GM19395 (cell line): ENCODE data around the gene TCF3.

ENCODE experiments used
- ATAC-seq: cut with Tn5 transposase; IDR thresholded peaks from one replicate; pipeline ENCODE4 v1.9.1; 2021; ENCODE audit warnings: mild to moderate bottlenecking, moderate library complexity; ENCODE audit not compliant: unreplicated experiment

TCF3 gene

GRCh38 chr19:1612114-1613086 is 40.0 kb downstream of the TCF3 start:
- ATAC-seq = no peak

GRCh38 chr19:1611353-1611752 is 41.1 kb downstream of the TCF3 start:
- no peak for ATAC-seq

DNA sequence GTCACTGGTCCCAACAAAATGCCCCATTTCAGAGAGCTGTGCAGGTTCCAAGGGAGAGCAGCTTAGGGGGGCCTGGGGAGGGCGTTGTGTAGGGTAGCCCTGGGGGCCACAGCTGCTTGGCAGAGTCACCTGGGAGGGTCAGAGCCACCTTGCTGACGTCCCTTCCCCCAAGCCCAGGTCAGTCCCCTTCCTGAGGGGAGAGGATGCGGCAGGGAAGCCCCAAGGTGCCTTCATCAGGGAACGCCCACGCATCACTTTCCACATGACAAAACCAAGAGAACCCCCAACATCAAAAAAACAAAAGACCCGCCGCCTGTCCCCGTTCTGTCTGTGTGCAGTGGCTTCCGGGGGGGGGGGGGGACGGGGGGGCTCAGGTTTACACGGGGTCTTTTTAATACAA is 41.8 kb downstream of the TCF3 start:
- no peak for ATAC-seq

- no peak for ATAC-seq
Observed at GRCh38 chr19:1609680-1610474, 42.5 kb downstream of the TCF3 start.

GRCh38 chr19:1609103-1609396 is 43.4 kb downstream of the TCF3 start:
- no peak for ATAC-seq

DNA sequence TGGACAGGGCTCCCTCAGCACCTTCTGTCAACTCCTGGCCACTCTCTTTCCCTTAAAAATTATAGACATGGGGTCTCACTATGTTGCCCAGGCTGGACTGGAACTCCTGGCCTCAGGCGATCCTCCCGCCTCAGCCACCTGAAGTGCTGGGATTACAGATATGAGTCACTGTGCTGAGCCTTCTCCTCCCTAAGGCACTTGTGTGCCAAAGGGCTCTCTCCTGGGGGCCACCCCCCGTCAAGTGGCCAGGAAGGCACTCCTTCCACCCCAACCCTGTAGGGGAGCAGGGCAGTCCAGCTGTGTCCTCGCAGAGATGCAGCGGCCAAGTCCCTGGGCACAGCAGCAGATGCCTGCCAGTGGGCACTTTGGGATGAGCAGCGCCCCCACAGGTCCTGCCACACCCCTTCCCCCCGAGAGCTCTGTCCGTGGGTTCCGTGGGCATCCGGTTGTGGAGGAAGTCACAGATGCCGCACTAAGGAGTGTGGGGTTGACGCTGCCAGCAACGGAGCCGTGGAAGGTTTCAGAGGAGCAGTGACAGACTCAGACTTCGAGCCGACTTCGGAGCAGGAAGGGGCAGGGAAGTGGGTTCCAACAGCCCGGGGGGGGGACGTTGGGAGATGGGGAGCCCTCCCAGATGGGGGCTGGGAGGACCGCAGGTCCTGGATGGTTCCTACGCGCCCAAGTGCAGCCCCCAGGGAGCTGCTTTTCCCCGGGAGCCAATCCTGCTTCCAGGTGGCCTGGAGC is 43.9 kb downstream of the TCF3 start:
- no peak for ATAC-seq

- ATAC-seq = no peak
Observed at GRCh38 chr19:1606138-1606651, 46.2 kb downstream of the TCF3 start.

- ATAC-seq = peak; percentile 81
Observed at GRCh38 chr19:1605236-1606137, 46.9 kb downstream of the TCF3 start, which contains the start of gene UQCR11. Gene UQCR11, minus strand, starts transcription at chr19:1605462. Its CDS starts 53 bp downstream, at chr19:1605409.

- no peak for ATAC-seq
Observed at GRCh38 chr19:1602091-1602707, 50.2 kb downstream of the TCF3 start.

- no peak for ATAC-seq
Observed at GRCh38 chr19:1601613-1602064, 50.8 kb downstream of the TCF3 start.

DNA sequence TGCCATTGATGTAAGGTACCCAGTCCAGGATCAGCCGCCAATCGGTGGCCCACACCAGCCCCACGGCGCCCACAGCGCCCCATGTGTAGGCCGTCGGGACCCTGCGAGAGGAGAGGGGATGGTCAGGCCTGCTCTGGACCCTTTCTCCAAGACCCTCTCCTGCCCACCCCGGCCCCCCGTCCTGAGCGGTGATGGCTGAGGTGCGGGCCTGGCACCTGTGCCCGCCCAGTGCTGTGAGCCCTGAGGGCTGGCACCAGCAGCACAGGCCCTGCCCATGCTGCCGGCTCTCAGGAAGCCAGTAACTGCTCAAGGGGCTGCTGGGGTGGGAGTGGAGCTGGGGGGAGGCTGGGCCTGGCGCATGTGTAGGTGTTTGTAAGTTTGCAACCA is 53.0 kb downstream of the TCF3 start:
- no peak for ATAC-seq

GRCh38 chr19:1598777-1599459 is 53.5 kb downstream of the TCF3 start:
- no peak for ATAC-seq

GRCh38 chr19:1593501-1593772 is 59.0 kb downstream of the TCF3 start:
- no peak for ATAC-seq

- ATAC-seq = peak; percentile 46
Observed at GRCh38 chr19:1592755-1593500, 59.5 kb downstream of the TCF3 start, which contains the start of gene MBD3. Gene MBD3, minus strand, starts transcription at chr19:1592865. Its CDS starts 234 bp downstream, at chr19:1592631.

GRCh38 chr19:1592024-1592754 is 60.2 kb downstream of the TCF3 start:
- ATAC-seq = peak; percentile 64

DNA sequence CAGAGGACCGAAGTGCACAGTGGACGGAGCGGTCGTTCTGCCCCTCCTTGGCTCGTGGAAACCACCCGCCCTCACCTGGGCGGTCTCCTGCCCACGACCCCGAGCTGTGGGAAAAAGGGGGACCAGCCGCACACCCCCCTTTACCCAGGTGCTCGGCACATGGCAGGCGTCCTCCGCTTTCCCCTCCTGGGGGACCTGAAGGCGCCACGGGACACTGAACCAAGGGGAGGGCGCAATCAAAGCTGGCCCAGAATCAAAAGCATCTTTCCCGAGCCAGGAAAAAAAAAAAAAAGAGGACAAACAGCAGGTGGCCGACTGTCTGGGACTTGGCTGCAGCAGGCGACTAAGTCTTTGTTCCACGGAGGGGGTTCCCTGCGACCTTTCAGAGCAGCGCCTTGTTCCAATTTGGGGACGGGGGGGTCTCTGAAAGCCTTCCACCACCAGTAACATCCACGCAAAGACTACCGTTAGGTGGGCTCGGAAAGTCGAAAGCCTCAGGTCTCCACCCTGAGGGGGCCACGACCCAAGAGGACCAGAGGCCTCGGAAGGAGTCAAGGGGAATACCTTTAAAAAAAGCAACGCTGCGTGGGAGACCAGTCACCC is 60.9 kb downstream of the TCF3 start:
- no peak for ATAC-seq
